H9 (cell line): ENCODE data around the gene ITPK1. TPM values are rescaled to one million over a fixed set of nuclear protein-coding genes. Genes with fewer than 3 reads are reported as not detected.

ENCODE experiments used
- DNase-seq: peaks from one replicate; pipeline ENCODE4 v3.0.0-alpha.2; 2017
- H2AFZ ChIP-seq: one replicate; pipeline ENCODE4 v1.6.1; 2013; ENCODE audit warnings: mild to moderate bottlenecking, low read length, control low read depth, moderate library complexity
- H2AK5ac ChIP-seq: 2 replicates; pipeline ENCODE4 v1.6.1; 2013; ENCODE audit warnings: low read length, control low read depth, mixed read lengths; ENCODE audit not compliant: insufficient read length
- H2BK120ac ChIP-seq: one replicate; pipeline ENCODE4 v1.6.1; 2013; ENCODE audit warnings: low read depth, mild to moderate bottlenecking, low read length, control low read depth, inconsistent platforms; ENCODE audit not compliant: poor library complexity, severe bottlenecking
- H2BK12ac ChIP-seq: 2 replicates; pipeline ENCODE4 v1.6.1; 2013; ENCODE audit warnings: low read length, control low read depth, mixed read lengths, low read depth; ENCODE audit not compliant: insufficient read length
- H2BK15ac ChIP-seq: 2 replicates; pipeline ENCODE4 v1.6.1; 2013; ENCODE audit warnings: low read depth, low read length, control low read depth
- H2BK20ac ChIP-seq: one replicate; pipeline ENCODE4 v1.6.1; 2013; ENCODE audit warnings: low read depth, mild to moderate bottlenecking, low read length, control low read depth, inconsistent platforms; ENCODE audit not compliant: poor library complexity, severe bottlenecking
- H2BK5ac ChIP-seq: 2 replicates; pipeline ENCODE4 v1.6.1; 2013; ENCODE audit warnings: low read length, control low read depth, mixed read lengths; ENCODE audit not compliant: insufficient read length
- H3K14ac ChIP-seq: 2 replicates; pipeline ENCODE4 v1.6.1; 2013; ENCODE audit warnings: low read length, control low read depth; ENCODE audit not compliant: insufficient read depth
- H3K18ac ChIP-seq: 2 replicates; pipeline ENCODE4 v1.6.1; 2013; ENCODE audit warnings: low read depth, mild to moderate bottlenecking, mixed read lengths, low read length, control low read depth; ENCODE audit not compliant: insufficient read length
- H3K23ac ChIP-seq: 2 replicates; pipeline ENCODE4 v1.6.1; 2013; ENCODE audit warnings: low read length, control low read depth, mixed read lengths, low read depth; ENCODE audit not compliant: insufficient read length
- H3K23me2 ChIP-seq: 2 replicates; pipeline ENCODE4 v1.6.1; 2013; ENCODE audit warnings: low read depth, mild to moderate bottlenecking, mixed read lengths, low read length, control low read depth; ENCODE audit not compliant: insufficient read length, poor library complexity, severe bottlenecking
- H3K27ac ChIP-seq: 2 replicates; pipeline ENCODE4 v1.5.1; 2013; ENCODE audit warnings: low read length, control low read depth, mixed read lengths, low read depth; ENCODE audit not compliant: insufficient read length
- H3K27me3 ChIP-seq: 2 replicates; pipeline ENCODE4 v1.6.1; 2013; ENCODE audit warnings: low read length, control low read depth, inconsistent platforms; ENCODE audit not compliant: insufficient read depth
- H3K4ac ChIP-seq: 2 replicates; pipeline ENCODE4 v1.6.1; 2013; ENCODE audit warnings: low read depth, mild to moderate bottlenecking, control low read depth, inconsistent platforms, low read length, moderate library complexity
- H3K4me1 ChIP-seq: 2 replicates; pipeline ENCODE4 v1.6.1; 2013; ENCODE audit warnings: low read length, control low read depth, inconsistent platforms; ENCODE audit not compliant: insufficient read depth
- H3K4me2 ChIP-seq: 2 replicates; pipeline ENCODE4 v1.6.1; 2013; ENCODE audit warnings: low read length, control low read depth, mixed read lengths; ENCODE audit not compliant: insufficient read length, insufficient read depth
- H3K56ac ChIP-seq: 2 replicates; pipeline ENCODE4 v1.6.1; 2013; ENCODE audit warnings: low read depth, mild to moderate bottlenecking, mixed read lengths, low read length, control low read depth; ENCODE audit not compliant: insufficient read length
- H3K79me1 ChIP-seq: 2 replicates; pipeline ENCODE4 v1.6.1; 2013; ENCODE audit warnings: low read depth, mild to moderate bottlenecking, moderate library complexity, low read length, control low read depth, inconsistent platforms; ENCODE audit not compliant: insufficient read depth, poor library complexity, severe bottlenecking
- H3K79me2 ChIP-seq: 2 replicates; pipeline ENCODE4 v1.6.1; 2013; ENCODE audit warnings: low read length, control low read depth, inconsistent platforms; ENCODE audit not compliant: insufficient read depth
- H3K9ac ChIP-seq: 2 replicates; pipeline ENCODE4 v1.6.1; 2013; ENCODE audit warnings: low read length, control low read depth, mixed read lengths; ENCODE audit not compliant: insufficient read length; ENCODE audit errors: extremely low read depth
- H3K9me3 ChIP-seq: one replicate; pipeline ENCODE4 v1.6.1; 2013; ENCODE audit warnings: low read depth, low read length, inconsistent platforms; ENCODE audit not compliant: control insufficient read depth
- H3T11ph ChIP-seq: one replicate; pipeline ENCODE4 v1.6.1; 2013; ENCODE audit warnings: mild to moderate bottlenecking, low read length, control low read depth, inconsistent platforms
- H4K20me1 ChIP-seq: one replicate; pipeline ENCODE4 v1.6.1; 2013; ENCODE audit not compliant: control insufficient read depth, insufficient read length, insufficient read depth
- H4K5ac ChIP-seq: 2 replicates; pipeline ENCODE4 v1.6.1; 2013; ENCODE audit warnings: low read depth, mild to moderate bottlenecking, mixed read lengths, low read length, control low read depth; ENCODE audit not compliant: insufficient read length
- H4K8ac ChIP-seq: replicated peaks from 2 replicates; pipeline ENCODE4 v1.6.1; 2013; ENCODE audit warnings: low read length, control low read depth, mixed read lengths, low read depth; ENCODE audit not compliant: insufficient read length
- H4K91ac ChIP-seq: 2 replicates; pipeline ENCODE4 v1.6.1; 2013; ENCODE audit warnings: low read depth, mild to moderate bottlenecking, moderate library complexity, mixed read lengths, low read length, control low read depth; ENCODE audit not compliant: insufficient read length
- H3K27ac Mint-ChIP-seq, 3 experiments: 2 replicates in 2 of 3; 3 replicates in 1 of 3; pipeline ENCODE4 v1.8.0; 2020 to 2021; ENCODE audit warnings: mixed read lengths in 3 of 3, mild to moderate bottlenecking in 1 of 3, moderate library complexity in 1 of 3
- H3K27me3 Mint-ChIP-seq: 2 replicates; pipeline ENCODE4 v1.8.0; 2021; ENCODE audit warnings: low read depth, mild to moderate bottlenecking, moderate library complexity, mixed read lengths
- H3K36me3 Mint-ChIP-seq, 3 experiments: 2 replicates in 2 of 3; 3 replicates in 1 of 3; pipeline ENCODE4 v1.8.0; 2020 to 2021; ENCODE audit warnings: low read depth in 3 of 3, mixed read lengths in 3 of 3; ENCODE audit not compliant: insufficient read depth in 1 of 3
- H3K4me1 Mint-ChIP-seq, 2 experiments: 2 replicates each; pipeline ENCODE4 v1.8.0; 2020; ENCODE audit warnings: mixed read lengths in 2 of 2
- H3K4me3 Mint-ChIP-seq, 2 experiments: 2 replicates in 1 of 2; 3 replicates in 1 of 2; pipeline ENCODE4 v1.8.0; 2020 to 2021; ENCODE audit warnings: mild to moderate bottlenecking in 2 of 2, mixed read lengths in 2 of 2, moderate library complexity in 1 of 2
- H3K9me3 Mint-ChIP-seq, 2 experiments: 2 replicates in 1 of 2; 3 replicates in 1 of 2; pipeline ENCODE4 v1.8.0; 2020; ENCODE audit warnings: mild to moderate bottlenecking in 2 of 2, mixed read lengths in 2 of 2, moderate library complexity in 1 of 2
- CTCF ChIP-seq: fragments of 200-600 bp; sonication (generic); conservative IDR thresholded peaks from 3 replicates; pipeline ENCODE4 v1.8.0; 2021; ENCODE audit warnings: antibody characterized with exemption, mild to moderate bottlenecking
- WGBS: extraction: QIAGEN DNeasy Blood & Tissue Kit; methylation state at CpG from one replicate; pipeline ENCODE4 v1.1.7; 2013; ENCODE audit warnings: missing lambda C conversion rate, low lambda C conversion rate, mixed read lengths; ENCODE audit not compliant: insufficient read length; ENCODE audit errors: extremely low coverage; 5-methylcytosine and 5-hydroxymethylcytosine counted together
- total RNA-seq: library from RNA; stranded (reverse); gene quantifications from 2 replicates; pipeline ENCODE4 v1.2.1, GENCODE V29; 2021

ITPK1 gene
- total RNA-seq, 1 experiment from 2014 or later = 92.7 TPM

DNA sequence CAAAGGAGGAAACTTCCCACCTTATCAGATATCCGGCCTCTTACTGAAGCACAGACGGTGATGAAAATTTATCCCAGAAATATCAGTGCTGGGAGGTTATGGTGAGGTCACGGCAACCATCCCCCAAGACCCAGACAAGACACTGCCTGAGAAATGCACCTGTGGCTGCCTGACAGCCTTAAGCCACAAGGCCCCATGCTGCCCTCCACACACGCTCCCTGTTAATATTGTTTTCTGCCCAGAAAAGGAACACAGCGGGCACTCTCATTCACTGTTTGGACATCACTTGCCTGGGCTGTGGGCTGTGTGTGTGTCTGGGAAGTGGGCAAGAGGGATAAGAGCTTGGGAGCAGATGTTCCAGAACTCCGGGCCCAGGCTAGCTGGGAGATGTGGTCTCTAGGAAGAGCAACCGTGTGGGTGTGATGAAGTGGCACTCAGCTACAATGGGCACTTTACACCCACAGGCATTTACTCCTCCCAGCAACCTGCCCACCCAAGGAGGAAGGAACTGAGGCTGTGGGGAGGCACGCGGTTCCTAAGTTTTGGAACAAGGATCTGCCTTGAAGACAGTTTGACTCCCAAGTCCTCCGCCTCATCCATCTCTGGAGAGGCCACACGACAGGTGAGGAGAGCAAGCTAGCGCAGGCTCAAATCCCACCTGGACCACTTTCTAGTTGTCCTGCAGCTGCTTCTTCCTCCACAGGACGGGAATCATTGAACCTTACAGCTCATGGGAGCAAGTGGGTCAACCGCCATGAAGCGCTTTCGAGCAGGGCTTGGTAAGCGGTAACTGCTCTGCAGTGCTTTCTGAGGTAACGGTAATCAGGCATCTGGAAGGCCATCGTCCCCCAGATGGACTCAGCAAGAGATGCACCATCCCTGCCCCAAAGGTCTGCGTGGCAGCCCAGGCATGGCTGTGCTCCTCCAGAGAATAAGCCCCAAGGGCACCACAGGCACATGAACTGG lies 101.4 kb downstream of the ITPK1 start:
- no peak overlapping the region for H4K8ac ChIP-seq
- H3K9ac ChIP-seq = no peak overlapping the region
- H2BK5ac ChIP-seq = no peak overlapping the region
- no peak overlapping the region for H2AFZ ChIP-seq
- H4K91ac ChIP-seq = no peak overlapping the region
- no peaks in the 10 kb centered on the region for H3K27me3 ChIP-seq
- H3K14ac ChIP-seq = no peak overlapping the region
- no peak for DNase-seq
- H3K27ac ChIP-seq = no peak overlapping the region
- no peak overlapping the region for H3K18ac ChIP-seq
- H3K4me2 ChIP-seq = no peak overlapping the region
- no peak overlapping the region for H4K5ac ChIP-seq
- peak overlapping the region in 2 of 3 experiments; percentile 72 to 74; a peak in 3 of 7 replicates for H3K27ac Mint-ChIP-seq
- H3T11ph ChIP-seq = no peak overlapping the region
- peaks cover 28 to 29% of the 10 kb centered on the region in 2 experiments for H3K4me1 Mint-ChIP-seq
- no peak overlapping the region for H3K4me3 Mint-ChIP-seq
- H2BK20ac ChIP-seq = no peak overlapping the region
- H3K23me2 ChIP-seq = no peaks in the 10 kb centered on the region
- no peaks in the 10 kb centered on the region for H3K27me3 Mint-ChIP-seq
- peaks cover 2 to 12% (median 12%) of the 10 kb centered on the region in 3 experiments; a peak in 6 of 7 replicates for H3K36me3 Mint-ChIP-seq
- no peak overlapping the region for H2BK120ac ChIP-seq
- H2BK12ac ChIP-seq = no peak overlapping the region
- H3K4ac ChIP-seq = no peak overlapping the region
- WGBS = no CpG with 5 or more reads among the region's 20 CpGs
- H3K79me2 ChIP-seq = no peaks in the 10 kb centered on the region
- no peaks in the 10 kb centered on the region; the same call in 1 of the 2 replicates for H3K4me1 ChIP-seq
- H3K56ac ChIP-seq = no peak overlapping the region
- no peak overlapping the region for H2BK15ac ChIP-seq
- no peaks in the 10 kb centered on the region for H4K20me1 ChIP-seq
- H2AK5ac ChIP-seq = no peak overlapping the region
- H3K23ac ChIP-seq = no peak overlapping the region
- TF ChIP-seq CTCF = no peak
- H3K9me3 Mint-ChIP-seq = no peaks in the 10 kb centered on the region
- H3K79me1 ChIP-seq = no peaks in the 10 kb centered on the region
- H3K9me3 ChIP-seq = no peaks in the 10 kb centered on the region
